Muscle of back (tissue), 13 donors: ENCODE measurements around the gene EXOC1. TPM values are rescaled to one million over a fixed set of nuclear protein-coding genes. Genes with fewer than 3 reads are reported as not detected.
"Not testable (repeated sequence)": the region's sequence is repeated elsewhere in the genome, so short reads cannot be mapped to it uniquely, and the experiment has no call there.

Experiments used
- DNase-seq, 3 donors: peaks; one replicate each; pipeline versions ENCODE4 v3.0.0 to v3.0.0-alpha.2; 2013
- long read RNA-seq, 9 donors: transcript quantifications; one replicate each; lab custom pipeline, GENCODE V29; 2026
- polyA plus RNA-seq, 10 donors: library from polyadenylated mRNA; unstranded; fragments of 120-200 nt; gene quantifications; one replicate each; pipeline ENCODE4 v1.2.1, GENCODE V29; 2013; ENCODE audit not compliant: insufficient read length in 10 of 10

Gene EXOC1, protein sequence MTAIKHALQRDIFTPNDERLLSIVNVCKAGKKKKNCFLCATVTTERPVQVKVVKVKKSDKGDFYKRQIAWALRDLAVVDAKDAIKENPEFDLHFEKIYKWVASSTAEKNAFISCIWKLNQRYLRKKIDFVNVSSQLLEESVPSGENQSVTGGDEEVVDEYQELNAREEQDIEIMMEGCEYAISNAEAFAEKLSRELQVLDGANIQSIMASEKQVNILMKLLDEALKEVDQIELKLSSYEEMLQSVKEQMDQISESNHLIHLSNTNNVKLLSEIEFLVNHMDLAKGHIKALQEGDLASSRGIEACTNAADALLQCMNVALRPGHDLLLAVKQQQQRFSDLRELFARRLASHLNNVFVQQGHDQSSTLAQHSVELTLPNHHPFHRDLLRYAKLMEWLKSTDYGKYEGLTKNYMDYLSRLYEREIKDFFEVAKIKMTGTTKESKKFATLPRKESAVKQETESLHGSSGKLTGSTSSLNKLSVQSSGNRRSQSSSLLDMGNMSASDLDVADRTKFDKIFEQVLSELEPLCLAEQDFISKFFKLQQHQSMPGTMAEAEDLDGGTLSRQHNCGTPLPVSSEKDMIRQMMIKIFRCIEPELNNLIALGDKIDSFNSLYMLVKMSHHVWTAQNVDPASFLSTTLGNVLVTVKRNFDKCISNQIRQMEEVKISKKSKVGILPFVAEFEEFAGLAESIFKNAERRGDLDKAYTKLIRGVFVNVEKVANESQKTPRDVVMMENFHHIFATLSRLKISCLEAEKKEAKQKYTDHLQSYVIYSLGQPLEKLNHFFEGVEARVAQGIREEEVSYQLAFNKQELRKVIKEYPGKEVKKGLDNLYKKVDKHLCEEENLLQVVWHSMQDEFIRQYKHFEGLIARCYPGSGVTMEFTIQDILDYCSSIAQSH
- polyA plus RNA-seq = 10 to 100 TPM; 18.9 to 33.5 (median 26.9) TPM
- long read RNA-seq, donor 1 = 0 reads
- long read RNA-seq, donor 2, partial matches to known transcripts = 0 of 2 reads
- long read RNA-seq, donor 2, other reads (novel, unspliced or antisense) = 0 of 2 reads
- long read RNA-seq, donor 3 = 0 reads
- long read RNA-seq, donor 4, partial matches to known transcripts = 0 of 2 reads
- long read RNA-seq, donor 4, other reads (novel, unspliced or antisense) = 0 of 2 reads
- long read RNA-seq, donor 5 = 0 reads
- long read RNA-seq, donor 6 = 0 reads
- long read RNA-seq, donor 7, partial matches to known transcripts = 0 of 2 reads
- long read RNA-seq, donor 7, other reads (novel, unspliced or antisense) = 0 of 2 reads
- long read RNA-seq, donor 8, partial matches to known transcripts = 0 of 1 reads
- long read RNA-seq, donor 8, other reads (novel, unspliced or antisense) = 0 of 1 reads
- long read RNA-seq, donor 9, partial matches to known transcripts = 0 of 1 reads
- long read RNA-seq, donor 9, other reads (novel, unspliced or antisense) = 0 of 1 reads

- peak; percentile 96 to 98 (median 97) for DNase-seq
Observed at GRCh38 chr4:55853484-55854046, at the start of gene EXOC1. Gene EXOC1 (plus strand): TSS chr4:55853648. CDS start chr4:55858324, 4,676 bp downstream.

- no peak for DNase-seq
Observed at GRCh38 chr4:55807556-55807955, 45.9 kb upstream of the EXOC1 start.

DNA sequence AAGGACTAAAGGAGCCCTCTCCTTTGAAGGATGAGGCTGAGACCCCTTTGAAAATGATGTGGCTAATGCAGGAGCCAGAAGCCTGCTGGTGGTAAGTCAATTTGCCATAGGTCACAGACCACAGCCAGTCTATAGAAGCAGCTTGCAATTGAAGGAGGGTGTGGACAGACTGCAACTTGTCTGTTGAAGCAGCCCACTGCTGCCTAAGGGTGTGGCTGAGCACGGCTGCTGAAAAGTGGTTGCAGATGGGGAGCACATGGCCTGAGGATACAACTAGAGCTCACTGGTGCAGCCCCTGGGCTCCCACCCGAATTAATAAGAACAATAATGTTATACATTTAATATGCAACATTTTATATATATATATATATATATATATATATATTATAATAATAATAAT, 45.3 kb upstream of the EXOC1 start:
- DNase-seq = no peak

DNA sequence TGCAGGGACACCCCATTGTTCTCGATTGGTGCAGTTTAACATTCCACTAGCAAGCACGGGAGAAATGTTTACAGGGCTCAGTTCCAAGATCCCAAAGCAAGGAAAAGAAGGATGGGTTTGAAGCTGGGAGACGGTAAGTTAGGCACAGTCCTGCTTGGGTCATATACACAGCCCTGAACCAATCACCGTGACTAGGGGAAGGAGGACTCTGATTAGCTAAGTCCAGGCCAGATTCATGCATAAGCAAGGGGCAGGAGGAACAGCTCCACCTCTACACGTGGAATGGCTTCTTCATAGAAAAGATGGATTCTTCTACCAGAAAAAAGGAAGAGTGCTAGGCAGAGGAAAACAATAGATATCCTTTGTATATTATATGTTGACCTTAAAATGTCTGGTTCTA, 44.8 kb upstream of the EXOC1 start:
- DNase-seq = no peak

GRCh38 chr4:55817691-55818090, 35.8 kb upstream of the EXOC1 start:
- DNase-seq = no peak

DNA sequence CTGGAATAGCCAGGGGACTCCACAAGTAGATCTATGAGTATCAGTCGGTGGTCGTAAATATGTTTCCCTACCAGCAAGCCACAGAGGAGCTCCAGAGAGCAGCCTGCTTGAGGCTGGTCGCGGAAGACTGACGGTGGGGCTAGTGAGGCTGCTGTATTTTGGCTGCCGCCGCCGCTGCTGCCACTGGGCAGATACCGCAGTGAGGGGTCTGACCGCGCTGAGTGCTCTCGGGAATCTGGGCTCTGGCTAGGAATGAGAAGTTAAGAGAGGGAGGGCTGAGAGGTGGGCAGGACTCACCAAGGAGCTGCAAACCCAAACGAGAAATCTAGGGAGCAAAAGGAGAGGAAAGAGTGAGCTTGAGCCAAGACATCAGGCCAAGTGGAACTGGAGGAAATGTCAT, 33.8 kb upstream of the EXOC1 start, which contains the start of gene EXOC1L:
EXOC1L (plus strand) TSS at position 157 of the 400 bp plus-strand sequence; CDS start at position 394, 237 bp downstream.
- peak in 2 of 3 donors; percentile 30 to 40 for DNase-seq

GRCh38 chr4:55820279-55820678, 33.2 kb upstream of the EXOC1 start:
- no peak for DNase-seq

DNA sequence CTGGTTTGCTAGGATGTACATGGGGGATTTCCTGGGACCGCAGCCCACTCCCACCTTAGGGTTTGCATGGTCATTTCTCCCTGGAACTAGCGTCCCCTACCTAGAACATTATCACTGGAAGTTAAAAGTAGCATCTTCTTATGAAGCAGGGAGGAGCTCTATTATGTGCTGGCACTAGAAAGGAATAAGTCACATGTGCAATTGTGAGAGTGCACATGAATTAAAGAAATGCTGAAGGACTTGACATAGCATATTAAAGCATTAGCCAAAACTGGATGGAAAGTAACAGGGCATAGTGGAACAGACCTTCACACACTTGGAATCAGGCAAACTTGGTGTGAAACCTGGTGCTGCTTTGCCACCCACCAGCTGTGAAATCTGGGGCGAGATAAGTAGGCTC, 31.1 kb upstream of the EXOC1 start:
- DNase-seq = no peak

- DNase-seq = no peak
Observed at GRCh38 chr4:55824865-55825264, 28.6 kb upstream of the EXOC1 start.

- DNase-seq = no peak
Observed at GRCh38 chr4:55826986-55827385, 26.5 kb upstream of the EXOC1 start.

DNA sequence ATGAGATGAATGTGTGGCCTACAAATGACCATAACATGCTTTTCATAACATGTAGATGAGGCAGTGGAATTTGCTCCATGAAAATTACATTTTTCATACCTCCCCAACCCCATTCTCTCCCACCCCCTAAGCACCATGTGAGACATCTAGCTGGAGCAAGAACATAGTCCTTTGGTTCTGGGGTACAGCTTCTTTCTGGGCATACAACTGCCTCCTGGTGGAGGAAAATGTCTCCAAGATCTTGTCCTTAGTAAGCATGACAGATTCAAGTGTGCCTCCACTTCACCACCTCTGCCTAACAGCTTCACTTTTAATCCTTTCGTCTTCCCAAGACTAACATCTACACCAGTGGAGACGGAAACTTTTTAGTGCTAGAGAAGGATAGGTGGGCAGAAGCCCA, 25.9 kb upstream of the EXOC1 start:
- no peak for DNase-seq

- DNase-seq = no peak
Observed at GRCh38 chr4:55830048-55830447, 23.4 kb upstream of the EXOC1 start.

- DNase-seq = no peak
Observed at GRCh38 chr4:55830716-55831115, 22.7 kb upstream of the EXOC1 start.

GRCh38 chr4:55834086-55834795, 19.2 kb upstream of the EXOC1 start:
- DNase-seq = no peak

GRCh38 chr4:55837903-55838302, 15.5 kb upstream of the EXOC1 start:
- no peak for DNase-seq

- no peak for DNase-seq
Observed at GRCh38 chr4:55838356-55838755, 15.1 kb upstream of the EXOC1 start.

DNA sequence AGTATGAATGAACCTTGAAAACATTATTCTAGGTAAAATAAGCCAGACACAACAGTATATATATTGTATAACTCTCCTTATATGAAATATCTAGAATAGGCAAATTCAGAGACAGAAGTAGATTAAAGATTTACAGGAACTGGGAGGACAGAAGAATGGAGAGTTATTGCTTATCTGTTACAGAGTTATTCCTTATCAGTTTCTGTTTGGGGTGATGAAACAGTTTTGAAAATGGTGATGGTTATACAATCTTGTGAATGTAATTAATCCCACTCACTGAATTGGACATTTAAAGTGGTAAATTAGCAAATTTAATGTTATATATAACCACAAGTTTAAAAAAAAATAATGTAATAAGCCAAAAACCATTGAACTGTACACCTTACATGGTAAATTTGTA, 14.5 kb upstream of the EXOC1 start:
- no peak for DNase-seq

DNA sequence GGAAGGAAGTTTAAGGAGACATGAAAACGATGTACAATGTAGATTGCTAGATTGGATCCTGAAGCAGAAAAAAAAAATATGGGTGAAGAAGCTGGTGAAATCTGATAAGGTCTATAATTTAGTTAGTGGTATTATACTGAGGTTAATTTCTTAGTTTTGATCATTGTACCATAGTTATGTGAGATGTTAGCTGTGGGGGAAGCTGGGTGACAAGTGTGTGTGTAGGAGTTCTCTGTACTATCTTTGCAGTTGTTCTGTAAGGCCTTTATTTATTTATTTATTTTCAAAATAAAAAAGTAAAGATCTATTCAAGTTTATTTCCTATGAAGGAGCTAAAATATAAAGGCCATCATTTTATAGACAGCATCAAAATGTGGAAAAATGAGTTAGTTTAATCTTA, 12.5 kb upstream of the EXOC1 start:
- DNase-seq = no peak

- DNase-seq = not testable (repeated sequence)
Observed at GRCh38 chr4:55841373-55842239, 11.8 kb upstream of the EXOC1 start.
